Omental fat pad (tissue), 4 donors: ENCODE measurements around the gene VCPKMT. TPM values are rescaled to one million over a fixed set of nuclear protein-coding genes. Genes with fewer than 3 reads are reported as not detected.
A peak's percentile ranks its signal among the peaks of the same experiment; 100 is the strongest.

ENCODE experiments used
- ATAC-seq: fragments of 150-250 bp; one replicate; pipeline ENCODE4 v1.9.1; 2016; ENCODE audit warnings: mild to moderate bottlenecking, moderate library complexity; ENCODE audit not compliant: low FRiP score
- DNase-seq: peaks from one replicate; pipeline ENCODE4 v3.0.0-alpha.2; 2019; ENCODE audit warnings: low spot score
- total RNA-seq, 4 donors: library from RNA; depleted of rRNA; stranded (reverse); fragments of >200 nt; gene quantifications; one replicate each; pipeline ENCODE4 v1.1.0, GENCODE V29; 2016
- TF ChIP-seq, protein P1 (sequence below), 3 donors: fragments of 450-650 bp; IDR thresholded peaks; one replicate each; pipeline ENCODE4 v1.5.1; 2016 to 2017; ENCODE audit warnings: antibody characterized with exemption in 3 of 3, mild to moderate bottlenecking in 3 of 3, moderate library complexity in 2 of 3

The VCPKMT gene
- total RNA-seq, 4 donors from 2014 or later = 3.9 to 9.9 (median 7.7) TPM

GRCh38 chr14:50121486-50121885, 5.1 kb upstream of the VCPKMT start:
- ATAC-seq (no peak), DNase-seq (no peak)
- TF ChIP-seq, protein P1, sequence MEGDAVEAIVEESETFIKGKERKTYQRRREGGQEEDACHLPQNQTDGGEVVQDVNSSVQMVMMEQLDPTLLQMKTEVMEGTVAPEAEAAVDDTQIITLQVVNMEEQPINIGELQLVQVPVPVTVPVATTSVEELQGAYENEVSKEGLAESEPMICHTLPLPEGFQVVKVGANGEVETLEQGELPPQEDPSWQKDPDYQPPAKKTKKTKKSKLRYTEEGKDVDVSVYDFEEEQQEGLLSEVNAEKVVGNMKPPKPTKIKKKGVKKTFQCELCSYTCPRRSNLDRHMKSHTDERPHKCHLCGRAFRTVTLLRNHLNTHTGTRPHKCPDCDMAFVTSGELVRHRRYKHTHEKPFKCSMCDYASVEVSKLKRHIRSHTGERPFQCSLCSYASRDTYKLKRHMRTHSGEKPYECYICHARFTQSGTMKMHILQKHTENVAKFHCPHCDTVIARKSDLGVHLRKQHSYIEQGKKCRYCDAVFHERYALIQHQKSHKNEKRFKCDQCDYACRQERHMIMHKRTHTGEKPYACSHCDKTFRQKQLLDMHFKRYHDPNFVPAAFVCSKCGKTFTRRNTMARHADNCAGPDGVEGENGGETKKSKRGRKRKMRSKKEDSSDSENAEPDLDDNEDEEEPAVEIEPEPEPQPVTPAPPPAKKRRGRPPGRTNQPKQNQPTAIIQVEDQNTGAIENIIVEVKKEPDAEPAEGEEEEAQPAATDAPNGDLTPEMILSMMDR (IDR thresholded peaks at IDR 0.05) = no peak

DNA sequence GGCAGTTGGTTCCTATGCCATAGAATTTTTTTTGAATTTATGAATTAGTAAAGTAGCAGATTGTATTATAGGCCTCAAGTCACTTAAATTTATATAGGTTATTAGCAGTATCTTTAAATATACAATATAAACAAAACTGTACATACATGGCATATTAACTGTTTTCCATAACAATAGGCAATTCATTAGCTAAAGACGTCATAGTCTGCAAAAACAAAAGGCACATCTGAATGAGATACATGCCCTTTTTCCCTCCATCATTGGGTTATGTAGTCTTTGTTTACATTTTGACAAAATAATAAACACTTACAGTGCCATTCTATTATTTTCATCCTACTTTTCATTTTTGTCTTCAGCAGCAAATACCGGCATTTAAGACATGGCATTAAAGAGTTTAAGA, 1.1 kb upstream of the VCPKMT start:
- ATAC-seq (no peak), DNase-seq (no peak)

DNA sequence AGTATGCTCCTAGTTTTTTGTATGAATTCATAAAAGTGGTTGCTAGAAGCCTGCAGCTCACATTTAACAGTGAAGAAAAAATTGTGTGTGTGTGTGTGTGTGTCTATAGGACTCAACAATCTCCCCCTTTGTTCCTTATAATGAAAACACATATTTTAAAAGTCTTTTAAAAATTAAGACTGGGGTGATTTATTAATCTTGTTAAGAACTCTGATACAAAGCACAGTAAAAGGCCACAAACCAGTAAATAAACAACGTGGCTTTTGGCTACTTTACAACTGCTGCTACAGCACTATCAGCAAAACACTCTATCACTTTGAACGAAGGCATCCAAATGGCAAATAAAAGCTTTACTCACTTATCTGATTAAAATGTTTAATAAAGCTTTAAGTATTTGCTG, 594 bp upstream of the VCPKMT start:
- ATAC-seq = no peak

More for the DNA sequence above, 1.1 kb upstream of the VCPKMT start:
- TF ChIP-seq, protein P1 (IDR thresholded peaks at IDR 0.05) = no peak

GRCh38 chr14:50113381-50114035, 2.9 kb downstream of the VCPKMT start:
- TF ChIP-seq, protein P1 (IDR thresholded peaks at IDR 0.05) = no peak
- no peak for ATAC-seq
- no peak for DNase-seq

More for the DNA sequence above, 594 bp upstream of the VCPKMT start:
- TF ChIP-seq, protein P1 (IDR thresholded peaks at IDR 0.05) = no peak
- DNase-seq = no peak

DNA sequence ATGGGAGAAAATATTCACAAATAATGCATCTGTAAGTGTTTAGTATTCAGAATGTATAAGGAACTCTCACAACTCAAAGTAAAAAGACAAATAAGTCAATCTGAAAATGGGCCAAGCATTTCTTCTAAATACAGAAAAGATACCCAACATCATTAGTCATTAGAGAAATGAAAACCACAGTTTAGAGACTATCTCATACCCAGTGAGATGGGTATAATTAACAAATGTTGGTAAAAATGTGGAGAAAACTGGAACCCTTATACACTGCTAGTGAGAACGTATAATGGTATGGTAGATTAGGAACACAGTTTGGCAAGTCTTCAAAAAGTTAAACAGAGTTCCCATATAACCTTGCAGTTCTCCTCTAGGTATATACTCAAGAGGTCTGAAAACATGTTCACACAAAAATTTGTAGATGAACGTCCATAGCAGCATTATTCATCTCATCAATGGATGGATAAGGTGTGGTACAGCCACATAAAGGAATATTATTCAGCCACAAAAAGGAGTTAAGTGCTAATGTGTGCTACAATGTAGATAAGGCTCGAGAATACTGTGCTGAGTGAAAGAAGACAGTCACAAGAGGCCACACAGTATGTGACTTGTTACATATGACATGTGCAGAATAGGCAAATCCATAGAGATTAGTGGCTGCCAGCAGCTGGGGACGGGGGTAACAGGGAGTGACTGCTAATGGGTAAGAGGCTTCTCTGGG, 5.9 kb downstream of the VCPKMT start:
- TF ChIP-seq, protein P1 (IDR thresholded peaks at IDR 0.05) = no peak
- DNase-seq (no peak), ATAC-seq (no peak)

DNA sequence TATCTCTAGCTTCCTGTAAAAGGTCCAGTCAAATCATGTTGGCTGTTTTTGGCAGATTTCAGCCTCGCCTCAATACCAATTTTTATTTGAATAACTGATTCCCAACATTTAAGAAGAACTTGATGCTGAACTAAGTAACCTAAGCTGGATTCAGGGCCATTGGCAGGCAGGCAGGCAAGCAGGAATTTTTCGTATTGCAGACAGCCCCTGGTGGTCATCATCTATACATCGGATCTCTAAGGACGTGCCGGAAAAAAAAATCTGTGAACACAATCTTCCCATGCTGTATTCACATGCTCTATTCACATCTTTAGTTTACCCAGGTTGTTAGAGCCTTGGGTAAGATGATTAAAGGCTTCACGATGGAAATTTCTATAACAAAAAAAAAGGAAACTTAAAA, 7.0 kb downstream of the VCPKMT start:
- no peak for DNase-seq
- TF ChIP-seq, protein P1 (IDR thresholded peaks at IDR 0.05) = no peak

GRCh38 chr14:50107850-50108249, 8.5 kb downstream of the VCPKMT start:
- DNase-seq (no peak), ATAC-seq (peak; percentile 51)
- TF ChIP-seq, protein P1 (IDR thresholded peaks at IDR 0.05) = no peak

More for the DNA sequence above, 7.0 kb downstream of the VCPKMT start:
- no peak for ATAC-seq
